K562 (cell line): ENCODE measurements around the gene CCDC116.

ENCODE experiments used
- EHMT2 ChIP-seq: fragments of 450-650 bp; IDR thresholded peaks from 2 replicates; pipeline ENCODE4 v1.6.1; 2018; ENCODE audit warnings: antibody characterized with exemption
- GABPB1 ChIP-seq: sonication (generic); formaldehyde crosslinking; IDR thresholded peaks from 2 replicates; pipeline ENCODE4 v1.8.0; 2022; ENCODE audit warnings: mild to moderate bottlenecking, missing genetic modification reagents
- NRF1 ChIP-seq, 2 experiments: fragments of 450-650 bp; IDR thresholded peaks in 1 of 2; conservative IDR thresholded peaks in 1 of 2; 2 replicates each; pipeline ENCODE4 v1.6.1; 2014; ENCODE audit warnings: mild to moderate bottlenecking in 2 of 2
- TAF1 ChIP-seq: IDR thresholded peaks from 2 replicates; pipeline ENCODE4 v1.6.1; 2011; ENCODE audit warnings: mild to moderate bottlenecking, low read length, moderate library complexity; ENCODE audit not compliant: insufficient read depth, control insufficient read depth, severe bottlenecking; ENCODE audit errors: extremely low read depth
- ZNF75A ChIP-seq: fragments of 450-650 bp; formaldehyde crosslinking; IDR thresholded peaks from 2 replicates; pipeline ENCODE4 v1.4.0; 2020; ENCODE audit warnings: mild to moderate bottlenecking

- TF ChIP-seq GABPB1 (CRISPR knock-in tag): no peak
- no peak for TF ChIP-seq NRF1 (conservative IDR thresholded peaks at IDR 0.05 in 1 of 2, IDR thresholded peaks at IDR 0.05 in 1 of 2)
- no peak for TF ChIP-seq TAF1
- no peak for TF ChIP-seq EHMT2
- TF ChIP-seq ZNF75A (CRISPR knock-in tag): no peak
These were observed at the start of gene CCDC116 for GRCh38 chr22:21632237-21632895.
